ENCODE results near the gene ESF1. TPM values are rescaled to one million over a fixed set of nuclear protein-coding genes. Genes with fewer than 3 reads are reported as not detected.

ESF1 gene
- total and polyA plus RNA-seq, 2 of the 8 experiments (the other 6 are each of a cell fraction or from before 2014, with no cell fraction given) = 1.1 to 32.9 TPM

DNA sequence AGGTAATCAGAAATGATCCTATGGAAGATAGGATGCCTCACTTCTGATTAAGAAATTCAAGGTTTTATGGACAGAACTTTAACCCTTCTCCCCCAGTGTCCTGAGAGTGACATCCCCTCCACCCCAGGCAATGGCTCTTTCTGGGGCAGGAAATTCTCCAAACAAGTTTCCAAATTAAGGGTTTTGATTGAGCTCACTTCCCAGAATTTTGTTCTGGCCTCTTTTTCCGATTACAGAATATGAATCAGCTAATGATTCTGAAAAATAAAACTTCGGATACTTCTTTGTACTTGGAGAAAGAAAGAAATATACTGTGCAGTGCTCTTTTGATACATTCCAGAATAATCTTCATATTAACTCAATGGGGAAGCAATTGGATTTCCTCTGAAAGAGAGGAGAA lies 113.2 kb downstream of the ESF1 start (continued):
- TF ChIP-seq, protein P1, sequence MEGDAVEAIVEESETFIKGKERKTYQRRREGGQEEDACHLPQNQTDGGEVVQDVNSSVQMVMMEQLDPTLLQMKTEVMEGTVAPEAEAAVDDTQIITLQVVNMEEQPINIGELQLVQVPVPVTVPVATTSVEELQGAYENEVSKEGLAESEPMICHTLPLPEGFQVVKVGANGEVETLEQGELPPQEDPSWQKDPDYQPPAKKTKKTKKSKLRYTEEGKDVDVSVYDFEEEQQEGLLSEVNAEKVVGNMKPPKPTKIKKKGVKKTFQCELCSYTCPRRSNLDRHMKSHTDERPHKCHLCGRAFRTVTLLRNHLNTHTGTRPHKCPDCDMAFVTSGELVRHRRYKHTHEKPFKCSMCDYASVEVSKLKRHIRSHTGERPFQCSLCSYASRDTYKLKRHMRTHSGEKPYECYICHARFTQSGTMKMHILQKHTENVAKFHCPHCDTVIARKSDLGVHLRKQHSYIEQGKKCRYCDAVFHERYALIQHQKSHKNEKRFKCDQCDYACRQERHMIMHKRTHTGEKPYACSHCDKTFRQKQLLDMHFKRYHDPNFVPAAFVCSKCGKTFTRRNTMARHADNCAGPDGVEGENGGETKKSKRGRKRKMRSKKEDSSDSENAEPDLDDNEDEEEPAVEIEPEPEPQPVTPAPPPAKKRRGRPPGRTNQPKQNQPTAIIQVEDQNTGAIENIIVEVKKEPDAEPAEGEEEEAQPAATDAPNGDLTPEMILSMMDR (IDR thresholded peaks at IDR 0.05; ENCODE audit: control extremely low read depth in 1 of 3, insufficient read depth in 1 of 3, low read depth in 1 of 3, low read length in 3 of 3) = no peak

Data from H1 (cell line).